ENCODE measurements around the gene PRAMEF26.
"Not testable (repeated sequence)": the region's sequence is repeated elsewhere in the genome, so short reads cannot be mapped to it uniquely, and the experiment has no call there.

PRAMEF26 gene

GRCh38 chr1:13155909-13156308 lies at the start of gene PRAMEF26:
PRAMEF26 (minus strand) TSS chr1:13156009; CDS start chr1:13153095, 2,914 bp downstream.
- DNase-seq, result not testable (repeated sequence)

DNA sequence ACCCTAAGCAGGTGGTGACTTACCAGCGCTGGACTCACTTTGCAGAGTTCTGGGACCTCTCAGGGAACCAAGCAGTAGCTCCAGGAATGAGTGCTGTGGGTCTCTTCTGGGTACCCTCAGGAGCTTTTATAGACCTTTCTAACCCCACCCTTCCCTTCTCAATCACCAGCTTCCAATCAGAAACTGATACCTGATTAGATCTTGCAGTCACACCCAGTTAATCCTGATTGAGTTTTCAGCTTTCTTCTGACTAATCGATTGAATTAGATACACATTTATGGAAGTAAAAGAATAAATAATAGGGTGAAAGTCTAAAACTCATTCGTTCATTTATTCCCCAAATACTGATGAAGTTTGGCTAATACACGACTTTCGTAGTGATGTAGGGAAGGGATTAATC lies 45.5 kb upstream of the PRAMEF26 start, which contains the start of gene PRAMEF13:
Gene PRAMEF13 (minus strand): TSS at position 101 of the 400 bp plus-strand sequence. CDS start 1,820 bp downstream, outside the sequence.
- DNase-seq, result not testable (repeated sequence)

- DNase-seq, result not testable (repeated sequence)
Observed at GRCh38 chr1:13171548-13171947, 15.7 kb upstream of the PRAMEF26 start, which contains the start of gene PRAMEF9. PRAMEF9 (plus strand) TSS chr1:13171848; CDS start chr1:13175281, 3,433 bp downstream.

- DNase-seq, result not testable (repeated sequence)
Observed at GRCh38 chr1:13165531-13165930, 9.7 kb upstream of the PRAMEF26 start, which contains the start of gene HNRNPCL4. HNRNPCL4 (minus strand) TSS chr1:13165631; CDS start chr1:13165467, 164 bp downstream.

- not testable (repeated sequence) for DNase-seq
Observed at GRCh38 chr1:13116754-13117153, 39.1 kb downstream of the PRAMEF26 start, which contains the start of gene HNRNPCL2. HNRNPCL2 (minus strand) TSS chr1:13116854; CDS start chr1:13116400, 454 bp downstream.
